ENCODE results near the gene APOA1. TPM values are rescaled to one million over a fixed set of nuclear protein-coding genes. Genes with fewer than 3 reads are reported as not detected.

APOA1 gene
- total and polyA plus RNA-seq, 12 donors, result 3.8 to 398 (median 70.5) TPM

DNA sequence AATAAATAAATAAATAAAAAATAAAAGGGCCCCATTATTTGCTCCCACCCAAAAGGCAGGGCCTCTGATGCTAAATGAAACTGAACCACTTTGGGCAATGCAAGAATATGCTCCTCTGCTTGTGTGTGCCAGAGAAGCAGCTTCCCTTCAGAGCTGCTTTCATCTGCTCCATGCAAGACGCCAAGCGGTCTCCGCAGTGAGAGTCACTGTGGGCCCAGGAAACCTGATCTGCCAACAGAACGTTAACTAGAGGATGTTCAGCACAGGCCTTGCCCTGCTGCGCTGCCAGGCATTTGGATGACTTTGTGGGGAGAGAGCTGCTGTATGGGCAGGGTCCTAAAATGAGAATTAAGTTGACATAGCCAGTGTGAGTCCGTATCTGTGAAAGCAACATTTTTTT, 43.7 kb upstream of the APOA1 start:
- WGBS, 2 donors, result 85 to 86% methylated on average over 6 of the region's 6 CpGs
- H3K36me3 ChIP-seq, result peaks cover 0 to 22% (median 0%) of the 10 kb centered on the region in 9 donors
- no peak overlapping the region for H3K4me3 ChIP-seq
- intact Hi-C loops (cut with DNase I), result loop anchor here in 6 of 10 donors (2.0 to 10.0 kb wide), 8 partner anchors 51 to 346 kb away; partner anchors contain the start of gene APOA5 (in 1 of the 6)
- H3K27ac ChIP-seq, result no peak overlapping the region
- TF ChIP-seq, protein P1, sequence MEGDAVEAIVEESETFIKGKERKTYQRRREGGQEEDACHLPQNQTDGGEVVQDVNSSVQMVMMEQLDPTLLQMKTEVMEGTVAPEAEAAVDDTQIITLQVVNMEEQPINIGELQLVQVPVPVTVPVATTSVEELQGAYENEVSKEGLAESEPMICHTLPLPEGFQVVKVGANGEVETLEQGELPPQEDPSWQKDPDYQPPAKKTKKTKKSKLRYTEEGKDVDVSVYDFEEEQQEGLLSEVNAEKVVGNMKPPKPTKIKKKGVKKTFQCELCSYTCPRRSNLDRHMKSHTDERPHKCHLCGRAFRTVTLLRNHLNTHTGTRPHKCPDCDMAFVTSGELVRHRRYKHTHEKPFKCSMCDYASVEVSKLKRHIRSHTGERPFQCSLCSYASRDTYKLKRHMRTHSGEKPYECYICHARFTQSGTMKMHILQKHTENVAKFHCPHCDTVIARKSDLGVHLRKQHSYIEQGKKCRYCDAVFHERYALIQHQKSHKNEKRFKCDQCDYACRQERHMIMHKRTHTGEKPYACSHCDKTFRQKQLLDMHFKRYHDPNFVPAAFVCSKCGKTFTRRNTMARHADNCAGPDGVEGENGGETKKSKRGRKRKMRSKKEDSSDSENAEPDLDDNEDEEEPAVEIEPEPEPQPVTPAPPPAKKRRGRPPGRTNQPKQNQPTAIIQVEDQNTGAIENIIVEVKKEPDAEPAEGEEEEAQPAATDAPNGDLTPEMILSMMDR (IDR thresholded peaks at IDR 0.05), result no peak
- H3K9me3 ChIP-seq, result no peaks in the 10 kb centered on the region
- DNase-seq (no peak), ATAC-seq (no peak)
- H3K27me3 ChIP-seq, result no peaks in the 10 kb centered on the region
- peaks cover 0 to 20% (median 7%) of the 10 kb centered on the region in 9 donors for H3K4me1 ChIP-seq

DNA sequence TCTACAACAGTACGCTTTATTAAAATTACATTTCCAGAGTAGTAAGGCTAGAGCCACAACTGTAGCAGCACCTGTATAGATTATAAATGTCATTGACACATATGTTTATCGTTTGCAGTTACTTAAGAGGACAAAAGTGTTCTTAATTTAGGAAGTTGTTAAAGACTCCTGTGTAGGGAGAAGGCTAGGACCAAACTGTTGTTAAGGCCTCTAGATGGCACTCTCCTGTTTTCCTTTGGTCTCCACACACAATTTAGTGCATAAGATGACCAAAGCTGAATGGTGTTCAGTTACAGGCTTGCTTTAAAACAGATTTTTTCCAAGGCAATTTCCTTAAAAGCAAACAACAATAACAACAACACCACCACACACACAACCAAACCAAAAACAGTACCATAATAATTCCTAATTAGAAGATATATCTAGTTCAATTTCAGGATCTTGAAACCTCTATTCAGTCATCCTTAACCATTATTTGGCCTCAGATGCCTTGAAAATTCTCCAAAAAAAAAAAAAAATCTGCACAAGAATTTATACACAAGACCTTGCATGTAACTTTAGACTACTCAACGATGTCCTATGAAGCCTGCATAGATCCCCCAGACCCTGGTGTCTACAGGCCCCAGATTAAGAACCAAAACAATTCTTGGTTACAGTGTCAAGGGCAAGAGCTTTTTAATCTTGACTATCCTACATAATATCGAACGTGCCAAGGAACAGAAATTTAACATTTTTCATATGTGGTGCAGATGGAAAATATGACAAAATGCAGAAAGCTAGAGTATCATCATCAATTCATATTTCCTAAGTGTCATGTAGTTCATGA, 42.6 kb upstream of the APOA1 start:
- no peak overlapping the region for H3K4me3 ChIP-seq
- H3K27me3 ChIP-seq, result no peaks in the 10 kb centered on the region
- H3K4me1 ChIP-seq, result peaks cover 0 to 21% (median 3%) of the 10 kb centered on the region in 9 donors
- H3K9me3 ChIP-seq, result no peaks in the 10 kb centered on the region
- intact Hi-C loops (cut with DNase I), result loop anchor here (1.0 to 10.0 kb wide), 12 partner anchors 43 to 347 kb away; partner anchors contain the start of genes APOA1 (in 1 of the 10), APOA5 (in 1 of the 10) and SIK3 (in 1 of the 10)
- peaks cover 0 to 33% (median 0%) of the 10 kb centered on the region in 9 donors for H3K36me3 ChIP-seq
- TF ChIP-seq, protein P1 (IDR thresholded peaks at IDR 0.05), result peak; percentile 25 to 86 (median 72)
- H3K27ac ChIP-seq, result no peak overlapping the region
- WGBS, 2 donors, result 52 to 54% methylated on average over 5 of the region's 5 CpGs
- DNase-seq, result peak in 1 of 2 donors; percentile 48
- peak; percentile 63 to 94 (median 90) for ATAC-seq

DNA sequence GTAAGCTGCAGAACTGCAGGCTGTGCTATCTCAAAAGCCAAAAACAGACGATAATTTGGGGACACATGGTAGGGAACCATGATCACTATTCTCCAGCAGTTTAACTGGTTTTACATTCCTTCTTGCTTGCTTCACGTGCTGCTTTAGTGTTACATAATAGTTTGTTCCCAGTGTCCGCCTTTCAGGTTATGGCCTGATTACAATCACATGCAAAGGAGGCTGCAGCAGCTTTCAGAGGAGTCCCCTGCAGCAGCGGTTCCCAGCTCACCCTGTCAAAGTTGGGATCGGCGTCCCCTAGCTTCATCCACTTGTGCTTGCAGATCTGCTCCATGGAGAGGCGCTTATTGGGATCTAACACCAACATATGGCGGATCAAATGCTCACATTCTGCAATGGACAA, 39.2 kb upstream of the APOA1 start:
- 87 to 93% methylated on average over 8 of the region's 8 CpGs for WGBS, 2 donors
- H3K27me3 ChIP-seq, result no peaks in the 10 kb centered on the region
- TF ChIP-seq, protein P1 (IDR thresholded peaks at IDR 0.05), result no peak
- H3K36me3 ChIP-seq, result peaks cover 0 to 57% (median 10%) of the 10 kb centered on the region in 9 donors
- peaks cover 0 to 54% (median 14%) of the 10 kb centered on the region in 9 donors for H3K4me1 ChIP-seq
- no peak for DNase-seq
- no peak for ATAC-seq
- no peak overlapping the region for H3K27ac ChIP-seq
- no peaks in the 10 kb centered on the region for H3K9me3 ChIP-seq
- H3K4me3 ChIP-seq, result no peak overlapping the region
- intact Hi-C loops (cut with DNase I), result loop anchor here in 6 of 10 donors (5.0 to 10.0 kb wide), 5 partner anchors 39 to 351 kb away; partner anchors contain the start of gene APOA1 (in 1 of the 6)

DNA sequence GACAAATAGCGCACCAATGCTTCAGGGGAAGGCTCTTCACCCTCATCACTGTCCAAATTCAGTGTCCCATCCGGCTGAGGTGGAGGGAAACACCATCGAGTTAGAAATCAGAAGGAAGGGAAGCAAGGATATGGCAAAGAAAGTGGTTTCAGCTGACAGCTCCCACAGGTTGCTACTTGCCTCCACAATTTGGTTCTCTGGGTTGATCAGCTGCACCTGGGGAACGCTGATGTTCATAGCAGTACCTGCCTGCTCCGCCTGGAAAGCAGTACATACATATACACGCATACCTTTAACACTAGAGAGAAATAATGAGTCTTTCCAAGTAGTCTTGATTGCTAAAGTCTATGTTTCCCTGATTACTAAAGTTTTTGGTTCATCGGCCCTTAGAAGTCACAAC, 37.8 kb upstream of the APOA1 start:
- Histone ChIP-seq H3K4me3 (no peak overlapping the region), H3K27me3 (no peaks in the 10 kb centered on the region), H3K27ac (peak overlapping the region in 4 of 10 donors; percentile 6 to 62 (median 44)), H3K9me3 (no peaks in the 10 kb centered on the region), H3K36me3 (peaks cover 0 to 66% (median 12%) of the 10 kb centered on the region in 9 donors), H3K4me1 (peaks cover 0 to 67% (median 28%) of the 10 kb centered on the region in 9 donors)
- TF ChIP-seq, protein P1 (IDR thresholded peaks at IDR 0.05), result no peak
- intact Hi-C loops (cut with DNase I), result loop anchor here in 6 of 10 donors (5.0 to 10.0 kb wide), 5 partner anchors 38 to 352 kb away; partner anchors contain the start of gene APOA1 (in 1 of the 6)
- no peak for ATAC-seq
- DNase-seq, result no peak
- 96 to 97% methylated on average over 7 of the region's 7 CpGs for WGBS, 2 donors

Measured in heart right ventricle (tissue), 16 donors.